ENCODE data around the gene CNOT3.
A peak's percentile ranks its signal among the peaks of the same experiment; 100 is the strongest.
"Not testable (repeated sequence)": the region's sequence is repeated elsewhere in the genome, so short reads cannot be mapped to it uniquely, and the experiment has no call there.

Gene CNOT3

GRCh38 chr19:54099190-54099902 is 38.2 kb upstream of the CNOT3 start:
- DNase-seq (ENCODE audit: low spot score) = no peak
- Histone ChIP-seq H3K27me3 (ENCODE audit: insufficient read depth, poor library complexity, severe bottlenecking) (no peaks in the 10 kb centered on the region), H3K4me1 (ENCODE audit: insufficient read depth, poor library complexity, severe bottlenecking) (no peaks in the 10 kb centered on the region), H3K27ac (ENCODE audit: poor library complexity, severe bottlenecking) (no peak overlapping the region), H3K4me3 (ENCODE audit: severe bottlenecking) (no peak overlapping the region), H3K9me3 (ENCODE audit: severe bottlenecking) (no peaks in the 10 kb centered on the region), H3K36me3 (ENCODE audit: low read depth) (peaks cover 2% of the 10 kb centered on the region; the same call in 1 of the 2 replicates)
- ATAC-seq (ENCODE audit: low read depth) = no peak
- TF ChIP-seq CTCF (IDR thresholded peaks at IDR 0.05; ENCODE audit: poor library complexity, severe bottlenecking) = no peak

- not testable (repeated sequence) for H3K36me3 ChIP-seq (ENCODE audit: low read depth); H3K9me3 ChIP-seq (ENCODE audit: severe bottlenecking); H3K4me1 ChIP-seq (ENCODE audit: insufficient read depth, poor library complexity, severe bottlenecking); ATAC-seq (ENCODE audit: low read depth); H3K4me3 ChIP-seq (ENCODE audit: severe bottlenecking); DNase-seq (ENCODE audit: low spot score); H3K27ac ChIP-seq (ENCODE audit: poor library complexity, severe bottlenecking); H3K27me3 ChIP-seq (ENCODE audit: insufficient read depth, poor library complexity, severe bottlenecking)
Measured at GRCh38 chr19:54099903-54100255, 37.7 kb upstream of the CNOT3 start.

- no peaks in the 10 kb centered on the region for H3K4me1 ChIP-seq (ENCODE audit: insufficient read depth, poor library complexity, severe bottlenecking)
- no peaks in the 10 kb centered on the region for H3K27me3 ChIP-seq (ENCODE audit: insufficient read depth, poor library complexity, severe bottlenecking)
- no peaks in the 10 kb centered on the region for H3K9me3 ChIP-seq (ENCODE audit: severe bottlenecking)
- no peak within 1 kb of the TSS for H3K4me3 ChIP-seq (ENCODE audit: severe bottlenecking)
- DNase-seq (ENCODE audit: low spot score) (no peak), ATAC-seq (ENCODE audit: low read depth) (no peak)
- no peak within 1 kb of the TSS for H3K27ac ChIP-seq (ENCODE audit: poor library complexity, severe bottlenecking)
- TF ChIP-seq CTCF (IDR thresholded peaks at IDR 0.05; ENCODE audit: poor library complexity, severe bottlenecking) = no peak
- peaks cover 9% of the 10 kb centered on the region for H3K36me3 ChIP-seq (ENCODE audit: low read depth)
Measured at GRCh38 chr19:54100561-54100960, 37.0 kb upstream of the CNOT3 start, which contains the start of gene OSCAR. Gene OSCAR (minus strand): TSS chr19:54100803. CDS start chr19:54100792, 11 bp downstream.

- peak; percentile 98 for ATAC-seq (ENCODE audit: low read depth)
- TF ChIP-seq CTCF (IDR thresholded peaks at IDR 0.05; ENCODE audit: poor library complexity, severe bottlenecking) = no peak
- Histone ChIP-seq H3K4me3 (ENCODE audit: severe bottlenecking) (peak within 1 kb of the TSS; percentile 72), H3K27me3 (ENCODE audit: insufficient read depth, poor library complexity, severe bottlenecking) (no peaks in the 10 kb centered on the region), H3K36me3 (ENCODE audit: low read depth) (peaks cover 27% of the 10 kb centered on the region), H3K4me1 (ENCODE audit: insufficient read depth, poor library complexity, severe bottlenecking) (no peaks in the 10 kb centered on the region), H3K27ac (ENCODE audit: poor library complexity, severe bottlenecking) (no peak within 1 kb of the TSS), H3K9me3 (ENCODE audit: severe bottlenecking) (no peaks in the 10 kb centered on the region)
- DNase-seq (ENCODE audit: low spot score) = peak; percentile 98
Measured at GRCh38 chr19:54102421-54103169, 35.0 kb upstream of the CNOT3 start, which contains the start of gene NDUFA3. Gene NDUFA3 (plus strand): TSS chr19:54102855. CDS start chr19:54102879, 24 bp downstream.

GRCh38 chr19:54104998-54105715 is 32.4 kb upstream of the CNOT3 start:
- H3K4me3 ChIP-seq (ENCODE audit: severe bottlenecking) = no peak overlapping the region
- no peaks in the 10 kb centered on the region for H3K4me1 ChIP-seq (ENCODE audit: insufficient read depth, poor library complexity, severe bottlenecking)
- no peak overlapping the region for H3K27ac ChIP-seq (ENCODE audit: poor library complexity, severe bottlenecking)
- no peaks in the 10 kb centered on the region for H3K27me3 ChIP-seq (ENCODE audit: insufficient read depth, poor library complexity, severe bottlenecking)
- TF ChIP-seq CTCF (IDR thresholded peaks at IDR 0.05; ENCODE audit: poor library complexity, severe bottlenecking) = no peak
- peaks cover 40% of the 10 kb centered on the region for H3K36me3 ChIP-seq (ENCODE audit: low read depth)
- no peaks in the 10 kb centered on the region for H3K9me3 ChIP-seq (ENCODE audit: severe bottlenecking)
- no peak for ATAC-seq (ENCODE audit: low read depth)
- no peak for DNase-seq (ENCODE audit: low spot score)
